Activated CD4-positive, alpha-beta T cell treated with anti-CD3 and anti-CD28 coated beads, Interleukin-2, amount 10 ng/mL, durations not matched to agents 7 days and 5 days (primary cell): ENCODE data around the gene PFDN1. TPM values are rescaled to one million over a fixed set of nuclear protein-coding genes. Genes with fewer than 3 reads are reported as not detected.

ENCODE experiments used
- CTCF ChIA-PET: fragments of 350-600 bp; sonication (Branson Sonifier 250); formaldehyde crosslinking; loops from one replicate; lab custom pipeline; 2021; ENCODE audit warnings: antibody characterized with exemption; lab: Charles Lee
- POLR2A ChIA-PET: fragments of 350-600 bp; sonication (Branson Sonifier 250); formaldehyde crosslinking; loops from one replicate; lab custom pipeline; 2021; ENCODE audit warnings: antibody characterized with exemption; lab: Charles Lee
- DNase-seq: peaks from one replicate; pipeline ENCODE4 v3.0.0-alpha.2; 2020
- H3K27ac Mint-ChIP-seq: one replicate; pipeline ENCODE4 v1.8.0; 2021; ENCODE audit warnings: mild to moderate bottlenecking, moderate library complexity, mixed read lengths
- H3K27me3 Mint-ChIP-seq: one replicate; pipeline ENCODE4 v1.8.0; 2021; ENCODE audit warnings: mixed read lengths
- H3K36me3 Mint-ChIP-seq: one replicate; pipeline ENCODE4 v1.8.0; 2021; ENCODE audit warnings: low read depth, mixed read lengths
- H3K4me1 Mint-ChIP-seq: one replicate; pipeline ENCODE4 v1.8.0; 2021; ENCODE audit warnings: mixed read lengths
- H3K4me3 Mint-ChIP-seq: one replicate; pipeline ENCODE4 v1.8.0; 2021; ENCODE audit warnings: mild to moderate bottlenecking, moderate library complexity, mixed read lengths
- H3K9me3 Mint-ChIP-seq: one replicate; pipeline ENCODE4 v1.8.0; 2021; ENCODE audit warnings: mixed read lengths
- total RNA-seq, 2 experiments: library from RNA; stranded (reverse); gene quantifications; one replicate each; pipeline ENCODE4 v1.2.3, GENCODE V29; 2021

Gene PFDN1
- total RNA-seq, 2 experiments from 2014 or later = 60.8 to 70.5 TPM

DNA sequence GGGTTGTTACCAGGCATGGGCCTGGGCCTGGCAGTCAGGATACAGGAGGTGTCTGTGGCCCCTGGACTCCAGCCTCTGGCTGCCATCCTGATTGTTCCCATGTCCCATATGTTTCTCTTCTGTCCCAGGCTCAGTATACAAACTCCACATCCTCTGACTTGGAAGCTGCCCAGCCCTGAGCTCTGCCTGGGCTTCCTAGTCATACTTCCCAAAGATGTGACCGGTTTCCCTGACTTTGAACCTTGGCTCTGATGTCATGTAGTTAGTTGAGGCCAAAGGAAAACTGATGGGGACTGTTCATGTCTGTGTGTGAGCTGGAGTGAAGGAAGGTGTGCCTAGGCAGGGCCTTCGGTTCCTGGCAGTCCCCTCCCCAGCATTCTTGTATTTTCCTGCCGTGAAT, 77.5 kb downstream of the PFDN1 start:
- no peak overlapping the region for H3K4me3 Mint-ChIP-seq
- H3K27ac Mint-ChIP-seq = no peak overlapping the region
- ChIA-PET POLR2A (no interaction called here), CTCF (interaction anchor here (1.6 kb wide), 1 partner anchor 15 kb away, joined by 3 read pairs; no protein-coding TSS in a partner anchor)
- peaks cover 18% of the 10 kb centered on the region for H3K4me1 Mint-ChIP-seq
- no peaks in the 10 kb centered on the region for H3K27me3 Mint-ChIP-seq
- no peak for DNase-seq
- H3K9me3 Mint-ChIP-seq = no peaks in the 10 kb centered on the region
- no peaks in the 10 kb centered on the region for H3K36me3 Mint-ChIP-seq

GRCh38 chr5:140224658-140225057, 78.2 kb downstream of the PFDN1 start:
- DNase-seq = no peak
- Mint-ChIP-seq H3K4me3 (no peak overlapping the region), H3K27me3 (no peaks in the 10 kb centered on the region), H3K36me3 (no peaks in the 10 kb centered on the region), H3K4me1 (peaks cover 25% of the 10 kb centered on the region), H3K9me3 (no peaks in the 10 kb centered on the region), H3K27ac (no peak overlapping the region)
- POLR2A ChIA-PET = no interaction called here
- CTCF ChIA-PET = interaction anchor here (1.6 kb wide), 1 partner anchor 15 kb away, joined by 3 read pairs; no protein-coding TSS in a partner anchor

DNA sequence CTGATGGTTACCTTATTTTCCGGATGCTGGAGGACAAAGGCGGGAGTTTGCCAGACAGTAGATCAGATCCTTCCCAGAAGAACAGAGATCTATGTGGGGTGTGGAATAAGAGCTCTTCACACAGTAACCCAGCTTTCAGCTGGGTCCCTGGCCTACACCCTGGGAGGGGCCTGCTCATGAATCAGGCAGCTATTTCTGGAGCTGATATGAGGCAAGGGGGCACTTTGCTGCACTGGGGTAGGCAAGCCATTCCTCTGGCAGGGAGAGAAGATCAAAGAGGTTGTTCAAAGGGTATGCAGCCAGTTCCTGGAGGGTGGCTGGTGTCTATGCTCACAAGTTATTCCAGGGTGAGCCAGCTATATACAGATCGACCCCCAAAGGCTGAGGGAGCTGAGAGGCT, 79.3 kb downstream of the PFDN1 start:
- H3K4me3 Mint-ChIP-seq = no peak overlapping the region

DNA sequence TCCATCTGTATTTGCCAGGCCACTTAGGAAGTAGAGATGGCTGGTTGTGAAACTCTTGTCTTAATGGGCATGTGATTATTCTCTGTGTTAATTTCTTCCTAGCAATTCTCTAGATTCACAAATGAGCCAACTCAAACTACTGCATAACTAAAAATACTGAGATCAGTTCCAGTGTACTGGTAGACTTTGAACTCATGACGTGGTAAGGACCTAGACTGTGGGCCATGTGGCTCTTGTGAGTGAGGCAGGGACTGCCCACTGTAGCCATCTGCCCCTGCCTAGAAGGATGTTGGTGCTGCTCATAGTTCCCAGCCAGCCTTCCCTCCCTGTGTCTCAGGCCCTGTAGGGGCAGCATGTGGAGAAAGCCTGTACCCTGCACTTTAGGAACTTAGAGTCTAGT, 80.5 kb downstream of the PFDN1 start:
- H3K36me3 Mint-ChIP-seq = no peaks in the 10 kb centered on the region
- no peak overlapping the region for H3K4me3 Mint-ChIP-seq
- DNase-seq = no peak
- ChIA-PET POLR2A (no interaction called here), CTCF (no interaction called here)
- H3K4me1 Mint-ChIP-seq = peaks cover 25% of the 10 kb centered on the region
- H3K9me3 Mint-ChIP-seq = no peaks in the 10 kb centered on the region
- H3K27me3 Mint-ChIP-seq = no peaks in the 10 kb centered on the region
- no peak overlapping the region for H3K27ac Mint-ChIP-seq

More for the DNA sequence above, 79.3 kb downstream of the PFDN1 start:
- no peak overlapping the region for H3K27ac Mint-ChIP-seq
- no peaks in the 10 kb centered on the region for H3K36me3 Mint-ChIP-seq
- POLR2A ChIA-PET = no interaction called here
- H3K9me3 Mint-ChIP-seq = no peaks in the 10 kb centered on the region
- CTCF ChIA-PET = interaction anchor here (0.6 to 1.6 kb wide), 6 partner anchors 10 to 497 kb away, joined by 3 to 5 read pairs (median 3); partner anchors contain the start of gene CYSTM1
- H3K27me3 Mint-ChIP-seq = no peaks in the 10 kb centered on the region
- H3K4me1 Mint-ChIP-seq = peaks cover 25% of the 10 kb centered on the region
- no peak for DNase-seq

DNA sequence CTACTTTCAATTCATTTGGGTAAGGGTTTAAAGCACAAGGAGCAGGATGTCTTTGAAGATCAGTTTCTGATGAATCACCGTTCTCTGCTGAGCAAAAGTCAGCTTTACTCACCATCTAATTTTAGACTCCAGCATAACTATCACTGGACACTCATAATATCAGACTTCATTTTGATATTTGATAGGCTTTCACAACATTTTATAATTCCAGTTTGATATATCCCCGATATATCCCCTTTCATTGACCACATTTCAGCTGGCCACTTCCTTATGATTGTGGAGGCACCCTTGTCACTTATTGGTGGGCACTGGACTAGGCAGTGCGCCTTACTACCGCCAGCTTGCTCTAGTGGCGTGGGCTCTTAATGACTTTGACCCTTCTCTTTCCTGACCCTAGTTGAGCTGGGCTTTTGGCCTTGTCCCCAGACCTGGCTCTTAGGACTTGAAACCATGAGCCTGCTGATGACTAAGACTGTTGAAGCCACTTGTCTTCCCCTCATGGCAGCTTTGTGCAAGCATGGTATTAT, 81.1 kb downstream of the PFDN1 start:
- H3K36me3 Mint-ChIP-seq = no peaks in the 10 kb centered on the region
- no peak overlapping the region for H3K4me3 Mint-ChIP-seq
- ChIA-PET CTCF (interaction anchor here (0.7 to 1.6 kb wide), 4 partner anchors 10 to 125 kb away, joined by 3 to 6 read pairs (median 4); partner anchors contain the start of gene HBEGF), POLR2A (no interaction called here)
- no peak overlapping the region for H3K27ac Mint-ChIP-seq
- DNase-seq = no peak
- no peaks in the 10 kb centered on the region for H3K9me3 Mint-ChIP-seq
- H3K4me1 Mint-ChIP-seq = peaks cover 25% of the 10 kb centered on the region
- H3K27me3 Mint-ChIP-seq = no peaks in the 10 kb centered on the region

DNA sequence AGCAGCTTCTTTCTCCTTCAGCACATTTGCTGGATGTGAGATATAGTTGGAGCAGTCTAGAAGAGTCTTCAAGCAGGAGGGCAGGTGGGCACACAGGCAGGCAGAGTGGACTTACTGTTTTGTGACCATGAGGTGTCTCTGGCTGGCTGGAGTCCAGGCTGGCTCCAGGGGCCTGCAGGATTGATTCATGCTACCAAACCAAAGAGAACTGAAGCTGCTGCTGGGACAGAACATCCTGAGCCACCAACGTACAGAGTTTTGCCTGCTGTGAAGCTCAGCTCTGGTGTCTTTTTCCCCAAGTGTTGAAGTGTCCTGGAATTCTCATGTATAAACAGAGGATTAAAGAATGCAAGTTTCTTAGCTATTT, 82.2 kb downstream of the PFDN1 start:
- no peak for DNase-seq
- POLR2A ChIA-PET = no interaction called here
- CTCF ChIA-PET = interaction anchor here (1.3 to 1.9 kb wide), 3 partner anchors 14 to 126 kb away, joined by 4 to 6 read pairs (median 5); partner anchors contain the start of gene HBEGF
- no peak overlapping the region for H3K27ac Mint-ChIP-seq
- H3K9me3 Mint-ChIP-seq = no peaks in the 10 kb centered on the region
- H3K27me3 Mint-ChIP-seq = no peaks in the 10 kb centered on the region
- H3K4me3 Mint-ChIP-seq = no peak overlapping the region
- no peaks in the 10 kb centered on the region for H3K36me3 Mint-ChIP-seq
- H3K4me1 Mint-ChIP-seq = peaks cover 25% of the 10 kb centered on the region

DNA sequence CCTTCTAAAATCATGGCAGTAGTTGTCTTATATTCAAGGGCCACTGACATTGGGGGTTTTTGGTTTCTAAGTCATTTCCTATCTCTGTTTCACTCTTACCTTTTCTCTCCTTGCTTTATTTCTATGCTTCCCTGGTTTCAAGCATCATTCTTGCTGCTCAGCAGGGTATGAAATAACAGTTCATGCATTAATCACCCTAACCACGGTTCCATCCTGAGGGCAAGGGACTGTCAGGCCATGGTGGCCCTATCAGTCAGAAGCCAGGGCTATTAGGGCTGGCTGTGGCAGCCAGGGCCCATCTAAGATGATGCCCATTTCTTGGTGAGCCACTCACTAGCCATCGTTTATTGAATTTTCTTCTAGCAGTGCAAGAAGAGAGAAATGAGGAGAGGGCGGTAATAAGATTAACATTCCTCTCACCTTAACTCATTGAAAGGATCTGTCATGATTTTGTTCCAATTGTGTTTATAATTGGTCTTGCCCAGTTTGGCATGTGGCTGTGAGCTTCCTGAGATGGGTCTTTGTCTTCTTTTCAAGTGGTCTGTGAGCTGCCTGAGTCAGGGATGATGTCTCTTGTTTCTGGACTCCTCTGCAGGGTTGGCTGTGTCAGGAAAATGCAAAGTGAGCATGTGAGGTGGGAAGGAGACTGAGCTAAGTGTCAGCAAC, 82.7 kb downstream of the PFDN1 start:
- no peak overlapping the region for H3K4me3 Mint-ChIP-seq
- peaks cover 27% of the 10 kb centered on the region for H3K4me1 Mint-ChIP-seq
- POLR2A ChIA-PET = no interaction called here
- H3K27ac Mint-ChIP-seq = no peak overlapping the region
- H3K27me3 Mint-ChIP-seq = peaks cover 2% of the 10 kb centered on the region
- CTCF ChIA-PET = interaction anchor here (0.6 to 1.9 kb wide), 5 partner anchors 13 to 126 kb away, joined by 3 to 6 read pairs (median 4); partner anchors contain the start of gene HBEGF
- no peaks in the 10 kb centered on the region for H3K9me3 Mint-ChIP-seq
- no peaks in the 10 kb centered on the region for H3K36me3 Mint-ChIP-seq
- DNase-seq = no peak

DNA sequence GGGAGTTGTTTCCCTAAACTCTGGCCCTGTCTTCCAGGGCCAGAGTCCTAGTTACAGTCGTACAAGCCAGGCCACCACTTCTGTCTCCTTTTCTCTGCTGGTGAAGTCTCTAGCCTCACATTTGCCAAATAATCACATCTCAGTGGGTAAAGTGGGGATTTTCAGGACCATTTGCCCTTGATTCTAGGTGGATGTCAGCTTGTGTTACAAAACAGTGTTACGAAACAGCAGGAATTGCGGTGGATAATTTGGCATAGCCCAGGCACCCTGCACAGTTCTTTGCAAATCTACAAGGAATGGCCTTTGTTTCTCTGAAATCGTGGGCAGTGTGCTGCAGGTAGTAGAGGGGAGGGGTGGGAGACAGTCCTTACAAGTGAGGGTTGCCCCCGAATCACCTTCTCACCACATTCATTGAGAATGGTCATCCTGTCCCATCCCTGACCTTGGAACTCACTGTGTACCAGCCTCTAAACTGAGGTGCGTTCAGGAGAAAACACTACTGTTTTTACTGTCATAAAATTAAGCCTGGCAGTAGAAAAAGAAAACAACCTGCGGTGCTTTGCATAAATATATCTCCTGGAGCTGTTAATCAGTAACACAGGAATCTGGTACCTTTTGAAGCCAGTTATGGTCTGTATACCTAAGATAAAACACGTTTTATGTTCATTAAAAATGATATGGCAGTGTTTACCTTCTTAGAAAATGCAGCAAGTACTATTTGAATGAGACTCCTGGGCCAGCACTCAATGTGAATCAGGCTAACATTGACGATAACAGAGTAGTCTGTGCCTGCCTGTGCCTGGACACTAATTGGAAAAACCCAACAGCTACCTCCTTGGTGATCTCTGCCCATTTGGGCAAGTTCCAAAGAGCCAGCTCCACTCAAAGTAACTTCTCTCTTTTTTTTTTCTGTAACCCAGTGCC, 83.6 kb downstream of the PFDN1 start:
- POLR2A ChIA-PET = no interaction called here
- H3K4me1 Mint-ChIP-seq = peaks cover 35% of the 10 kb centered on the region
- peaks cover 2% of the 10 kb centered on the region for H3K27me3 Mint-ChIP-seq
- CTCF ChIA-PET = interaction anchor here (0.6 to 1.9 kb wide), 3 partner anchors 12 to 62 kb away, joined by 3 to 4 read pairs (median 4); no protein-coding TSS in a partner anchor
- no peak overlapping the region for H3K4me3 Mint-ChIP-seq
- no peak overlapping the region for H3K27ac Mint-ChIP-seq
- no peaks in the 10 kb centered on the region for H3K36me3 Mint-ChIP-seq
- no peaks in the 10 kb centered on the region for H3K9me3 Mint-ChIP-seq
- DNase-seq = no peak

GRCh38 chr5:140217299-140218026, 85.4 kb downstream of the PFDN1 start:
- CTCF ChIA-PET = interaction anchor here (1.2 to 1.3 kb wide), 3 partner anchors 12 to 22 kb away, joined by 4 to 5 read pairs (median 4); no protein-coding TSS in a partner anchor
- Mint-ChIP-seq H3K27ac (no peak overlapping the region), H3K27me3 (peaks cover 2% of the 10 kb centered on the region), H3K4me3 (no peak overlapping the region), H3K4me1 (peaks cover 35% of the 10 kb centered on the region), H3K36me3 (no peaks in the 10 kb centered on the region), H3K9me3 (no peaks in the 10 kb centered on the region)
- POLR2A ChIA-PET = no interaction called here
- DNase-seq = no peak

DNA sequence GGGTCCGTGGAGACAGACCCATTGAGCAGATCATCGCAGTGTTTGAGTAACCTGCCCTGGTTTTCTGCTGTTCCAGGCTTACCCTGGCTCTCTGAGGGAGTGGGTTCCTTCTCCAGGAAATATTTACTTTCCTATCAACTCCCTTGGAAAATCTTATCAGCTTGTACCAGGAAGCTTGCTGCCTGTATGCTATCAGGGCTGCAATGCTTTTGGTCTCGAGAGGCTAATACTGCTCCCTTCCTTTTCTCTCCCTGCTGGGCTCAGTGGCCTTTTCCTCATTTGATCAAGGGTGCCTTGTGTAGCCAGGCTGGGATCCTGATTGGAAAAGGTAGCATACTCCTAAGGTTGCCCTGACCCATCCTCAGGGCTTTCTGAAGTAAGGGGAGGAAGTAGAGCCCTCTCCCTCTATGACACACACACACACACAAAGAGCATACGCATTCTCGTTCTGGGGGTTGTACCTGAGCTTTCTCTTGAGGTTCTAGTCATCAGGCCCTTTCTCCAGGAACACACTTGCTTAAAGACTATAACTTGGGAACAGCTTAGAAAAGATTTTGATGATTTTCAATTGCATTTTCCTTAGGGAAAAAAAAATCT, 86.3 kb downstream of the PFDN1 start:
- Mint-ChIP-seq H3K4me3 (no peak overlapping the region), H3K36me3 (no peaks in the 10 kb centered on the region), H3K4me1 (peaks cover 26% of the 10 kb centered on the region), H3K27me3 (peaks cover 2% of the 10 kb centered on the region), H3K27ac (no peak overlapping the region), H3K9me3 (no peaks in the 10 kb centered on the region)
- DNase-seq = no peak
- CTCF ChIA-PET = interaction anchor here (1.2 to 1.4 kb wide), 3 partner anchors 11 to 23 kb away, joined by 4 to 5 read pairs (median 4); no protein-coding TSS in a partner anchor
- POLR2A ChIA-PET = no interaction called here

- H3K27ac Mint-ChIP-seq = no peak overlapping the region
- peaks cover 16% of the 10 kb centered on the region for H3K4me1 Mint-ChIP-seq
- H3K9me3 Mint-ChIP-seq = no peaks in the 10 kb centered on the region
- ChIA-PET CTCF (interaction anchor here (0.6 to 1.1 kb wide), 3 partner anchors 36 to 823 kb away, joined by 3 to 5 read pairs (median 3); no protein-coding TSS in a partner anchor), POLR2A (interaction anchor here (0.6 kb wide), 1 partner anchor 167 kb away, joined by 3 read pairs; no protein-coding TSS in a partner anchor)
- H3K27me3 Mint-ChIP-seq = peaks cover 2% of the 10 kb centered on the region
- no peaks in the 10 kb centered on the region for H3K36me3 Mint-ChIP-seq
- H3K4me3 Mint-ChIP-seq = no peak overlapping the region
- no peak for DNase-seq
These were observed 87.6 kb downstream of the PFDN1 start for GRCh38 chr5:140215276-140215675.
